ENCODE measurements around the gene EFHD2.

- TF ChIP-seq CTCF (conservative IDR thresholded peaks at IDR 0.05; ENCODE audit: low read length): no peak
- no peak for TF ChIP-seq EZH2phosphoT487 (IDR thresholded peaks at IDR 0.05; ENCODE audit: borderline replicate concordance)
Measured at GRCh38 chr1:15452216-15452615, 42.5 kb downstream of the EFHD2 start.

Data from Loucy (cell line).